ENCODE measurements around the gene CYLC2. TPM values are rescaled to one million over a fixed set of nuclear protein-coding genes. Genes with fewer than 3 reads are reported as not detected.

CYLC2 gene
- total RNA-seq, 2 experiments from 2014 or later = not detected

DNA sequence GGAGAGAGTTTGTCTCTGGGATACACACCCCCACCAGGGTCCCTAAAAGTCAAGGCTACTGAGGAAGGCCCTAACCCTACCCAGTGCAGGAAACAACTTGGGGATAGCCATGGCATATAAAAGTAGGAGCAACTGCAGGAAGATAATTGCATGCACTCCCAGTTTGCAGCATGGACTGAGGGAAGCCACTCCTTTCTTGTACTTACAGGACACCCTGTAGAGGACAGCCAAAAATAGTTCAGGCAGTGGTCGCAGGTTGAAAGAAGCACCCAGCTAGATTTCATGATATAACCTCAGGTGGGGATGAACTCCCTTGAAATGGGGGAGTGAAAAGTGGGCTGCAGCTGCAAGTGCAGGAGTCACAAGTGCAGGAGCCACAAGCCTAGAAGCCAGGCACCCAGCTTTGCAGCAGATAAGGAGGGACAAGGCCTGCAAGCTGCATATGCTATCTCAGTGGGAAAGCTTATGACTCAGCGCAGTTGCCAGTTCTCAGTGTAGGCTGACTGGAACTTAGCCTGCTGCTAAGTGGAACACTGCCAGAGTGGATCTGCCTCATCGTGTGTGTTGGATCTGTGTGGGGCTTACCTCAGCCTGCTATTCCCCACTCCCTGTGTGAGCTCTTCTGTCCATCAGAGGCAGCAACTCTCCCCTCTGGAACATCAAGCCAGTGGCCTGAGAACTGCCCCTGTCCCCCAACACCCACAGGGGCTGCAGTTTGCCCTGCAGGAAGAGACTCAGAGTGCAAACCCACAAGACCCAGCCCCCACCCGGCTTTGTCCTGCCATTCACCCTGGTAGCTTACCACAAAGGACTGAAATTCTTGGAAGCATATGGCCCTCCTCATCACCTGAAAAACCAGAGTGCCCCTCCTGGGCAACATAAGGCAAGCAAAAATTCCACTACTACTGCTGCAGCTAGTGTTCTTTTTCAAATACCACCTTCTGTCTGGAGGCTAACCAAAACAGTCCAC, 42.7 kb downstream of the CYLC2 start:
- Mint-ChIP-seq H3K27me3 (ENCODE audit: low read depth) (no peaks in the 10 kb centered on the region), H3K36me3 (ENCODE audit: low read depth) (no peaks in the 10 kb centered on the region), H3K4me1 (ENCODE audit: low read depth) (no peaks in the 10 kb centered on the region), H3K9me3 (ENCODE audit: insufficient read depth) (peaks cover 13% of the 10 kb centered on the region), H3K4me3 (no peak overlapping the region), H3K27ac (no peak overlapping the region)
- ATAC-seq (no peak), DNase-seq (no peak)
- ChIA-PET POLR2A (no interaction called here), CTCF (no interaction called here)

- H3K36me3 Mint-ChIP-seq (ENCODE audit: low read depth) = no peaks in the 10 kb centered on the region
- ChIA-PET CTCF (no interaction called here), POLR2A (no interaction called here)
- no peaks in the 10 kb centered on the region for H3K4me1 Mint-ChIP-seq (ENCODE audit: low read depth)
- H3K27me3 Mint-ChIP-seq (ENCODE audit: low read depth) = no peaks in the 10 kb centered on the region
- DNase-seq (no peak), ATAC-seq (no peak)
- no peak overlapping the region for H3K4me3 Mint-ChIP-seq
- H3K27ac Mint-ChIP-seq = no peak overlapping the region
- H3K9me3 Mint-ChIP-seq (ENCODE audit: insufficient read depth) = peaks cover 16% of the 10 kb centered on the region
These were observed 46.8 kb downstream of the CYLC2 start for GRCh38 chr9:103041961-103042360.

Data from activated CD8-positive, alpha-beta T cell treated with anti-CD3 and anti-CD28 coated beads, Interleukin-2, amount 10 ng/mL, durations not matched to agents 7 days and 5 days (primary cell).